Measurements from ENCODE around the gene TRAF3IP3. TPM values are rescaled to one million over a fixed set of nuclear protein-coding genes. Genes with fewer than 3 reads are reported as not detected.
A peak's percentile ranks its signal among the peaks of the same experiment; 100 is the strongest.

Gene TRAF3IP3
- polyA plus RNA-seq, 2 donors = 2.5 to 2.9 TPM

GRCh38 chr1:209813902-209814301, 58.0 kb downstream of the TRAF3IP3 start:
- H3K27ac ChIP-seq (ENCODE audit: low read depth in 2 of 2, low read length in 1 of 2) = no peak overlapping the region
- peaks cover 0 to 3% of the 10 kb centered on the region in 2 donors for H3K4me1 ChIP-seq (ENCODE audit: control insufficient read depth in 2 of 2, insufficient read depth in 2 of 2, low read length in 1 of 2)
- no peak overlapping the region for H3K4me3 ChIP-seq (ENCODE audit: low read depth in 1 of 2, low read length in 2 of 2)
- 92 to 93% methylated on average over 4 of the region's 4 CpGs for WGBS, 2 donors
- H3K9me3 ChIP-seq (ENCODE audit: control insufficient read depth in 2 of 2, insufficient read depth in 1 of 2, low read depth in 1 of 2, low read length in 1 of 2) = no peaks in the 10 kb centered on the region
- no peaks in the 10 kb centered on the region for H3K27me3 ChIP-seq (ENCODE audit: control insufficient read depth in 1 of 2, insufficient read depth in 2 of 2, low read length in 2 of 2)
- H3K36me3 ChIP-seq (ENCODE audit: control insufficient read depth in 2 of 2, insufficient read depth in 2 of 2, low read length in 1 of 2) = no peaks in the 10 kb centered on the region

- Histone ChIP-seq H3K4me1 (ENCODE audit: control insufficient read depth in 2 of 2, insufficient read depth in 2 of 2, low read length in 1 of 2) (peaks cover 0 to 3% of the 10 kb centered on the region in 2 donors), H3K36me3 (ENCODE audit: control insufficient read depth in 2 of 2, insufficient read depth in 2 of 2, low read length in 1 of 2) (no peaks in the 10 kb centered on the region), H3K27ac (ENCODE audit: low read depth in 2 of 2, low read length in 1 of 2) (peak overlapping the region; percentile 98), H3K4me3 (ENCODE audit: low read depth in 1 of 2, low read length in 2 of 2) (no peak overlapping the region), H3K9me3 (ENCODE audit: control insufficient read depth in 2 of 2, insufficient read depth in 1 of 2, low read depth in 1 of 2, low read length in 1 of 2) (no peaks in the 10 kb centered on the region), H3K27me3 (ENCODE audit: control insufficient read depth in 1 of 2, insufficient read depth in 2 of 2, low read length in 2 of 2) (no peaks in the 10 kb centered on the region)
- WGBS, 2 donors = 42 to 58% methylated on average over 3 of the region's 3 CpGs
Measured at GRCh38 chr1:209815490-209815889, 59.6 kb downstream of the TRAF3IP3 start.

- Histone ChIP-seq H3K36me3 (ENCODE audit: control insufficient read depth in 2 of 2, insufficient read depth in 2 of 2, low read length in 1 of 2) (no peaks in the 10 kb centered on the region), H3K4me1 (ENCODE audit: control insufficient read depth in 2 of 2, insufficient read depth in 2 of 2, low read length in 1 of 2) (peaks cover 0 to 3% of the 10 kb centered on the region in 2 donors), H3K4me3 (ENCODE audit: low read depth in 1 of 2, low read length in 2 of 2) (no peak overlapping the region), H3K27me3 (ENCODE audit: control insufficient read depth in 1 of 2, insufficient read depth in 2 of 2, low read length in 2 of 2) (no peaks in the 10 kb centered on the region), H3K27ac (ENCODE audit: low read depth in 2 of 2, low read length in 1 of 2) (peak overlapping the region; percentile 98), H3K9me3 (ENCODE audit: control insufficient read depth in 2 of 2, insufficient read depth in 1 of 2, low read depth in 1 of 2, low read length in 1 of 2) (no peaks in the 10 kb centered on the region)
- WGBS, 2 donors = 44 to 57% methylated on average over 6 of the region's 6 CpGs
Measured at GRCh38 chr1:209815931-209816341, 60.1 kb downstream of the TRAF3IP3 start.

- H3K36me3 ChIP-seq (ENCODE audit: control insufficient read depth in 2 of 2, insufficient read depth in 2 of 2, low read length in 1 of 2) = no peaks in the 10 kb centered on the region
- no peaks in the 10 kb centered on the region for H3K27me3 ChIP-seq (ENCODE audit: control insufficient read depth in 1 of 2, insufficient read depth in 2 of 2, low read length in 2 of 2)
- 52 to 59% methylated on average over 3 of the region's 3 CpGs for WGBS, 2 donors
- H3K27ac ChIP-seq (ENCODE audit: low read depth in 2 of 2, low read length in 1 of 2) = peak overlapping the region; percentile 96 to 98
- H3K4me1 ChIP-seq (ENCODE audit: control insufficient read depth in 2 of 2, insufficient read depth in 2 of 2, low read length in 1 of 2) = peaks cover 0 to 3% of the 10 kb centered on the region in 2 donors
- H3K4me3 ChIP-seq (ENCODE audit: low read depth in 1 of 2, low read length in 2 of 2) = no peak overlapping the region
- no peaks in the 10 kb centered on the region for H3K9me3 ChIP-seq (ENCODE audit: control insufficient read depth in 2 of 2, insufficient read depth in 1 of 2, low read depth in 1 of 2, low read length in 1 of 2)
Measured at GRCh38 chr1:209816923-209817322, 61.1 kb downstream of the TRAF3IP3 start.

- Histone ChIP-seq H3K9me3 (ENCODE audit: control insufficient read depth in 2 of 2, insufficient read depth in 1 of 2, low read depth in 1 of 2, low read length in 1 of 2) (no peaks in the 10 kb centered on the region), H3K36me3 (ENCODE audit: control insufficient read depth in 2 of 2, insufficient read depth in 2 of 2, low read length in 1 of 2) (no peaks in the 10 kb centered on the region), H3K27me3 (ENCODE audit: control insufficient read depth in 1 of 2, insufficient read depth in 2 of 2, low read length in 2 of 2) (no peaks in the 10 kb centered on the region), H3K4me3 (ENCODE audit: low read depth in 1 of 2, low read length in 2 of 2) (no peak overlapping the region), H3K27ac (ENCODE audit: low read depth in 2 of 2, low read length in 1 of 2) (no peak overlapping the region), H3K4me1 (ENCODE audit: control insufficient read depth in 2 of 2, insufficient read depth in 2 of 2, low read length in 1 of 2) (peaks cover 0 to 3% of the 10 kb centered on the region in 2 donors)
- WGBS, 2 donors = 92 to 100% methylated on average over 1 of the region's 1 CpG
Measured at GRCh38 chr1:209817691-209818090, 61.8 kb downstream of the TRAF3IP3 start.

GRCh38 chr1:209819058-209819457, 63.2 kb downstream of the TRAF3IP3 start:
- 50 to 53% methylated on average over 1 of the region's 1 CpG for WGBS, 2 donors
- H3K27ac ChIP-seq (ENCODE audit: low read depth in 2 of 2, low read length in 1 of 2) = no peak overlapping the region
- H3K9me3 ChIP-seq (ENCODE audit: control insufficient read depth in 2 of 2, insufficient read depth in 1 of 2, low read depth in 1 of 2, low read length in 1 of 2) = no peaks in the 10 kb centered on the region
- H3K27me3 ChIP-seq (ENCODE audit: control insufficient read depth in 1 of 2, insufficient read depth in 2 of 2, low read length in 2 of 2) = no peaks in the 10 kb centered on the region
- H3K4me1 ChIP-seq (ENCODE audit: control insufficient read depth in 2 of 2, insufficient read depth in 2 of 2, low read length in 1 of 2) = peaks cover 0 to 3% of the 10 kb centered on the region in 2 donors
- H3K36me3 ChIP-seq (ENCODE audit: control insufficient read depth in 2 of 2, insufficient read depth in 2 of 2, low read length in 1 of 2) = no peaks in the 10 kb centered on the region
- no peak overlapping the region for H3K4me3 ChIP-seq (ENCODE audit: low read depth in 1 of 2, low read length in 2 of 2)

GRCh38 chr1:209820986-209821385, 65.1 kb downstream of the TRAF3IP3 start:
- WGBS, 2 donors = 47 to 52% methylated on average over 4 of the region's 4 CpGs
- Histone ChIP-seq H3K27me3 (ENCODE audit: control insufficient read depth in 1 of 2, insufficient read depth in 2 of 2, low read length in 2 of 2) (no peaks in the 10 kb centered on the region), H3K4me1 (ENCODE audit: control insufficient read depth in 2 of 2, insufficient read depth in 2 of 2, low read length in 1 of 2) (no peaks in the 10 kb centered on the region), H3K27ac (ENCODE audit: low read depth in 2 of 2, low read length in 1 of 2) (peak overlapping the region in 1 of 2 donors; percentile 28), H3K36me3 (ENCODE audit: control insufficient read depth in 2 of 2, insufficient read depth in 2 of 2, low read length in 1 of 2) (no peaks in the 10 kb centered on the region), H3K9me3 (ENCODE audit: control insufficient read depth in 2 of 2, insufficient read depth in 1 of 2, low read depth in 1 of 2, low read length in 1 of 2) (no peaks in the 10 kb centered on the region), H3K4me3 (ENCODE audit: low read depth in 1 of 2, low read length in 2 of 2) (no peak overlapping the region)

- Histone ChIP-seq H3K36me3 (ENCODE audit: control insufficient read depth in 2 of 2, insufficient read depth in 2 of 2, low read length in 1 of 2) (no peaks in the 10 kb centered on the region), H3K9me3 (ENCODE audit: control insufficient read depth in 2 of 2, insufficient read depth in 1 of 2, low read depth in 1 of 2, low read length in 1 of 2) (no peaks in the 10 kb centered on the region), H3K27me3 (ENCODE audit: control insufficient read depth in 1 of 2, insufficient read depth in 2 of 2, low read length in 2 of 2) (no peaks in the 10 kb centered on the region), H3K27ac (ENCODE audit: low read depth in 2 of 2, low read length in 1 of 2) (peak overlapping the region in 1 of 2 donors; percentile 28), H3K4me3 (ENCODE audit: low read depth in 1 of 2, low read length in 2 of 2) (no peak overlapping the region), H3K4me1 (ENCODE audit: control insufficient read depth in 2 of 2, insufficient read depth in 2 of 2, low read length in 1 of 2) (no peaks in the 10 kb centered on the region)
- 53 to 64% methylated on average over 7 of the region's 7 CpGs for WGBS, 2 donors
Measured at GRCh38 chr1:209822706-209823105, 66.9 kb downstream of the TRAF3IP3 start.

GRCh38 chr1:209823143-209824041, 67.5 kb downstream of the TRAF3IP3 start:
- Histone ChIP-seq H3K9me3 (ENCODE audit: control insufficient read depth in 2 of 2, insufficient read depth in 1 of 2, low read depth in 1 of 2, low read length in 1 of 2) (no peaks in the 10 kb centered on the region), H3K27ac (ENCODE audit: low read depth in 2 of 2, low read length in 1 of 2) (peak overlapping the region; percentile 80 to 86), H3K36me3 (ENCODE audit: control insufficient read depth in 2 of 2, insufficient read depth in 2 of 2, low read length in 1 of 2) (no peaks in the 10 kb centered on the region), H3K4me3 (ENCODE audit: low read depth in 1 of 2, low read length in 2 of 2) (no peak overlapping the region), H3K27me3 (ENCODE audit: control insufficient read depth in 1 of 2, insufficient read depth in 2 of 2, low read length in 2 of 2) (no peaks in the 10 kb centered on the region), H3K4me1 (ENCODE audit: control insufficient read depth in 2 of 2, insufficient read depth in 2 of 2, low read length in 1 of 2) (no peaks in the 10 kb centered on the region)
- 22 to 31% methylated on average over 12 of the region's 12 CpGs for WGBS, 2 donors
